D721Med (cell line): ENCODE measurements around the gene PIK3R6.

Experiments
- DNase-seq: peaks from one replicate; pipeline ENCODE4 v3.0.0; 2011; ENCODE audit warnings: low spot score; ENCODE audit not compliant: insufficient read length
- FAIRE-seq: peaks from 2 replicates; lab custom pipeline; 2011; peaks lifted over from hg19 to GRCh38; lab: Jason Lieb, UNC
- CTCF ChIP-seq: IDR thresholded peaks from 2 replicates; pipeline ENCODE4 v1.5.1; 2012; ENCODE audit warnings: mild to moderate bottlenecking, control low read depth; ENCODE audit not compliant: insufficient read depth; ENCODE audit errors: missing control alignments

Gene PIK3R6

GRCh38 chr17:8847891-8848290 lies 19.6 kb downstream of the PIK3R6 start:
- DNase-seq (no peak), FAIRE-seq (no peak)
- TF ChIP-seq CTCF, result no peak

- FAIRE-seq, result no peak
- TF ChIP-seq CTCF, result no peak
- DNase-seq, result no peak
Observed at GRCh38 chr17:8846768-8847211, 20.7 kb downstream of the PIK3R6 start.

GRCh38 chr17:8844229-8845218 lies 22.9 kb downstream of the PIK3R6 start:
- no peak for FAIRE-seq
- no peak for DNase-seq
- TF ChIP-seq CTCF, result no peak

GRCh38 chr17:8843344-8843743 lies 24.1 kb downstream of the PIK3R6 start:
- DNase-seq, result no peak
- FAIRE-seq, result no peak
- no peak for TF ChIP-seq CTCF

GRCh38 chr17:8841844-8842243 lies 25.6 kb downstream of the PIK3R6 start:
- DNase-seq (no peak), FAIRE-seq (no peak)
- TF ChIP-seq CTCF, result no peak

- no peak for TF ChIP-seq CTCF
- FAIRE-seq (no peak), DNase-seq (no peak)
Observed at GRCh38 chr17:8839410-8839935, 28.0 kb downstream of the PIK3R6 start.
